H1 (cell line): ENCODE results near the gene RFX2. TPM values are rescaled to one million over a fixed set of nuclear protein-coding genes. Genes with fewer than 3 reads are reported as not detected.

Experiments
- BACH1 ChIP-seq: IDR thresholded peaks from 2 replicates; pipeline ENCODE4 v1.6.1; 2012; ENCODE audit warnings: low read length, improper control_type of control experiment
- EGR1 ChIP-seq: IDR thresholded peaks from 2 replicates; pipeline ENCODE4 v1.6.1; 2011; ENCODE audit warnings: low read depth, low read length, borderline replicate concordance
- KDM4A ChIP-seq: IDR thresholded peaks from one replicate; pipeline ENCODE4 v1.7.1; 2012; ENCODE audit warnings: low read depth, mild to moderate bottlenecking, moderate library complexity, low read length, inconsistent platforms; ENCODE audit not compliant: severe bottlenecking
- POLR2A ChIP-seq, 2 experiments: IDR thresholded peaks; 1 replicate in 1 of 2; 2 replicates in 1 of 2; pipeline ENCODE4 v1.6.1; 2011; ENCODE audit warnings: low read depth in 2 of 2, low read length in 2 of 2, mild to moderate bottlenecking in 2 of 2; ENCODE audit errors: control extremely low read depth in 1 of 2
- POU5F1 ChIP-seq: IDR thresholded peaks from 2 replicates; pipeline ENCODE4 v1.6.1; 2011; ENCODE audit warnings: low read depth, mild to moderate bottlenecking, low read length, moderate library complexity
- SIN3A ChIP-seq, 2 experiments: IDR thresholded peaks in 1 of 2; conservative IDR thresholded peaks in 1 of 2; 2 replicates each; pipeline ENCODE4 v1.6.1; 2011 to 2012; ENCODE audit warnings: low read length in 2 of 2, improper control_type of control experiment in 1 of 2, low read depth in 1 of 2, mild to moderate bottlenecking in 1 of 2
- SP1 ChIP-seq: IDR thresholded peaks from 2 replicates; pipeline ENCODE4 v1.6.1; 2011; ENCODE audit warnings: low read depth, low read length
- SUZ12 ChIP-seq: fragments of 200-600 bp; sonication (generic); IDR thresholded peaks from 2 replicates; pipeline ENCODE4 v1.6.1; 2012; ENCODE audit warnings: mild to moderate bottlenecking, inconsistent platforms, low read length, moderate library complexity, mixed read lengths
- TCF12 ChIP-seq: IDR thresholded peaks from 2 replicates; pipeline ENCODE4 v1.6.1; 2011; ENCODE audit warnings: low read depth, mild to moderate bottlenecking, low read length
- polyA plus RNA-seq, 7 experiments: library from polyadenylated mRNA; depleted of rRNA in 3 of 7; stranded (reverse) in 5 of 7; unstranded in 2 of 7; fragments of >200 nt in 5 of 7; fragments of 200-250 nt in 2 of 7; gene quantifications; 1 replicate in 5 of 7; 2 replicates in 1 of 7; 4 replicates in 1 of 7; pipeline versions ENCODE4 v1.2.1 to v1.2.3, GENCODE V29; 2011 to 2013; ENCODE audit warnings: missing spikeins in 2 of 7, mixed read lengths in 2 of 7
- total RNA-seq: library from RNA; stranded (reverse); fragmentation: NEBNext Ultra II Directional; extraction: Animal tissue kit (Norgen Biotek cat#: 25700); gene quantifications from 2 replicates; pipeline ENCODE4 v1.2.1, GENCODE V29; 2021
- TF ChIP-seq, protein P1 (sequence below): IDR thresholded peaks from 2 replicates; pipeline ENCODE4 v1.6.1; 2011; ENCODE audit warnings: low read depth, mild to moderate bottlenecking, low read length; ENCODE audit not compliant: insufficient read depth
- TF ChIP-seq, protein P2 (sequence below): fragments of 300-600 bp; sonication (generic); IDR thresholded peaks from 2 replicates; pipeline ENCODE4 v1.7.1; 2012; ENCODE audit warnings: low read length, moderate library complexity, mild to moderate bottlenecking, inconsistent platforms; ENCODE audit not compliant: insufficient replicate concordance

Gene RFX2
- total and polyA plus RNA-seq, 2 of the 8 experiments (the other 6 are each of a cell fraction or from before 2014, with no cell fraction given): 4.8 to 5.3 TPM

DNA sequence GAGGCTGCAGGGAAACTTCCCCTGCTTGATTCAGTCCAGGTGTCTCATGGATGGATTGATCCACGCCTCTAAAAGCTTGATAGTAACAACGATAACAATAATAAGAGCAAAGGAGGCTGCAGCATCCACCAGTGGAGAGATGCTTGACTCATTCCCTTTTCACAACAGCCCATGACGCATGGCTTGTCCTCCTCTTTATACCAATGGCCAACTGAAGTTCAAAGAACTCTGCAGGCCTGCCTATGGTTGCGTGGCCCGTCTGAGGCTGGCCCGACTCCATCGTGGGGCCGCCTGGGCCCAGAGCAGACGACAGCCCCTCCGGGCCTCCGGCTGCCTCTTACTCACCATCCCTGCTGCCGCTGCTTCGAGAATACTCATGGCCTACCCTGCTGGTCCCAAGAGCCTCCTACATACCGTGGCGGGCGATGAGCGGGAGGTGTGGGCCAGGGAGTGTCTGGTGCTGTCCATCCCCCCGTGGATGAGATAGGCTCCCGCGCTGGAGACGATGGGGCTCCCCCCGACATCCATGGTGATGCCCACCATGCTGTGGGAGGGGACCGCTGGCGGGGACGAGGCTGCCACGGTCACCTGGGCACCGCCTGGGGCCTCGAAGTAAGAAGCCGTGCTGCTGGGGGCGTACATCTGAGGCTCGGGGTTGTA, 70.6 kb downstream of the RFX2 start (continued):
- TF ChIP-seq, protein P1, sequence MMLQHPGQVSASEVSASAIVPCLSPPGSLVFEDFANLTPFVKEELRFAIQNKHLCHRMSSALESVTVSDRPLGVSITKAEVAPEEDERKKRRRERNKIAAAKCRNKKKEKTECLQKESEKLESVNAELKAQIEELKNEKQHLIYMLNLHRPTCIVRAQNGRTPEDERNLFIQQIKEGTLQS: no peak
- TF ChIP-seq EGR1 (no peak), SIN3A (conservative IDR thresholded peaks at IDR 0.05 in 1 of 2, IDR thresholded peaks at IDR 0.05 in 1 of 2; ENCODE audit: low read depth in 1 of 2, low read length in 2 of 2) (no peak), BACH1 (no peak), KDM4A (no peak), POU5F1 (no peak), SUZ12 (no peak), SP1 (no peak), TCF12 (no peak), POLR2A (IDR thresholded peaks at IDR 0.05; ENCODE audit: control extremely low read depth in 1 of 2, low read depth in 2 of 2, low read length in 2 of 2) (no peak)
- TF ChIP-seq, protein P2, sequence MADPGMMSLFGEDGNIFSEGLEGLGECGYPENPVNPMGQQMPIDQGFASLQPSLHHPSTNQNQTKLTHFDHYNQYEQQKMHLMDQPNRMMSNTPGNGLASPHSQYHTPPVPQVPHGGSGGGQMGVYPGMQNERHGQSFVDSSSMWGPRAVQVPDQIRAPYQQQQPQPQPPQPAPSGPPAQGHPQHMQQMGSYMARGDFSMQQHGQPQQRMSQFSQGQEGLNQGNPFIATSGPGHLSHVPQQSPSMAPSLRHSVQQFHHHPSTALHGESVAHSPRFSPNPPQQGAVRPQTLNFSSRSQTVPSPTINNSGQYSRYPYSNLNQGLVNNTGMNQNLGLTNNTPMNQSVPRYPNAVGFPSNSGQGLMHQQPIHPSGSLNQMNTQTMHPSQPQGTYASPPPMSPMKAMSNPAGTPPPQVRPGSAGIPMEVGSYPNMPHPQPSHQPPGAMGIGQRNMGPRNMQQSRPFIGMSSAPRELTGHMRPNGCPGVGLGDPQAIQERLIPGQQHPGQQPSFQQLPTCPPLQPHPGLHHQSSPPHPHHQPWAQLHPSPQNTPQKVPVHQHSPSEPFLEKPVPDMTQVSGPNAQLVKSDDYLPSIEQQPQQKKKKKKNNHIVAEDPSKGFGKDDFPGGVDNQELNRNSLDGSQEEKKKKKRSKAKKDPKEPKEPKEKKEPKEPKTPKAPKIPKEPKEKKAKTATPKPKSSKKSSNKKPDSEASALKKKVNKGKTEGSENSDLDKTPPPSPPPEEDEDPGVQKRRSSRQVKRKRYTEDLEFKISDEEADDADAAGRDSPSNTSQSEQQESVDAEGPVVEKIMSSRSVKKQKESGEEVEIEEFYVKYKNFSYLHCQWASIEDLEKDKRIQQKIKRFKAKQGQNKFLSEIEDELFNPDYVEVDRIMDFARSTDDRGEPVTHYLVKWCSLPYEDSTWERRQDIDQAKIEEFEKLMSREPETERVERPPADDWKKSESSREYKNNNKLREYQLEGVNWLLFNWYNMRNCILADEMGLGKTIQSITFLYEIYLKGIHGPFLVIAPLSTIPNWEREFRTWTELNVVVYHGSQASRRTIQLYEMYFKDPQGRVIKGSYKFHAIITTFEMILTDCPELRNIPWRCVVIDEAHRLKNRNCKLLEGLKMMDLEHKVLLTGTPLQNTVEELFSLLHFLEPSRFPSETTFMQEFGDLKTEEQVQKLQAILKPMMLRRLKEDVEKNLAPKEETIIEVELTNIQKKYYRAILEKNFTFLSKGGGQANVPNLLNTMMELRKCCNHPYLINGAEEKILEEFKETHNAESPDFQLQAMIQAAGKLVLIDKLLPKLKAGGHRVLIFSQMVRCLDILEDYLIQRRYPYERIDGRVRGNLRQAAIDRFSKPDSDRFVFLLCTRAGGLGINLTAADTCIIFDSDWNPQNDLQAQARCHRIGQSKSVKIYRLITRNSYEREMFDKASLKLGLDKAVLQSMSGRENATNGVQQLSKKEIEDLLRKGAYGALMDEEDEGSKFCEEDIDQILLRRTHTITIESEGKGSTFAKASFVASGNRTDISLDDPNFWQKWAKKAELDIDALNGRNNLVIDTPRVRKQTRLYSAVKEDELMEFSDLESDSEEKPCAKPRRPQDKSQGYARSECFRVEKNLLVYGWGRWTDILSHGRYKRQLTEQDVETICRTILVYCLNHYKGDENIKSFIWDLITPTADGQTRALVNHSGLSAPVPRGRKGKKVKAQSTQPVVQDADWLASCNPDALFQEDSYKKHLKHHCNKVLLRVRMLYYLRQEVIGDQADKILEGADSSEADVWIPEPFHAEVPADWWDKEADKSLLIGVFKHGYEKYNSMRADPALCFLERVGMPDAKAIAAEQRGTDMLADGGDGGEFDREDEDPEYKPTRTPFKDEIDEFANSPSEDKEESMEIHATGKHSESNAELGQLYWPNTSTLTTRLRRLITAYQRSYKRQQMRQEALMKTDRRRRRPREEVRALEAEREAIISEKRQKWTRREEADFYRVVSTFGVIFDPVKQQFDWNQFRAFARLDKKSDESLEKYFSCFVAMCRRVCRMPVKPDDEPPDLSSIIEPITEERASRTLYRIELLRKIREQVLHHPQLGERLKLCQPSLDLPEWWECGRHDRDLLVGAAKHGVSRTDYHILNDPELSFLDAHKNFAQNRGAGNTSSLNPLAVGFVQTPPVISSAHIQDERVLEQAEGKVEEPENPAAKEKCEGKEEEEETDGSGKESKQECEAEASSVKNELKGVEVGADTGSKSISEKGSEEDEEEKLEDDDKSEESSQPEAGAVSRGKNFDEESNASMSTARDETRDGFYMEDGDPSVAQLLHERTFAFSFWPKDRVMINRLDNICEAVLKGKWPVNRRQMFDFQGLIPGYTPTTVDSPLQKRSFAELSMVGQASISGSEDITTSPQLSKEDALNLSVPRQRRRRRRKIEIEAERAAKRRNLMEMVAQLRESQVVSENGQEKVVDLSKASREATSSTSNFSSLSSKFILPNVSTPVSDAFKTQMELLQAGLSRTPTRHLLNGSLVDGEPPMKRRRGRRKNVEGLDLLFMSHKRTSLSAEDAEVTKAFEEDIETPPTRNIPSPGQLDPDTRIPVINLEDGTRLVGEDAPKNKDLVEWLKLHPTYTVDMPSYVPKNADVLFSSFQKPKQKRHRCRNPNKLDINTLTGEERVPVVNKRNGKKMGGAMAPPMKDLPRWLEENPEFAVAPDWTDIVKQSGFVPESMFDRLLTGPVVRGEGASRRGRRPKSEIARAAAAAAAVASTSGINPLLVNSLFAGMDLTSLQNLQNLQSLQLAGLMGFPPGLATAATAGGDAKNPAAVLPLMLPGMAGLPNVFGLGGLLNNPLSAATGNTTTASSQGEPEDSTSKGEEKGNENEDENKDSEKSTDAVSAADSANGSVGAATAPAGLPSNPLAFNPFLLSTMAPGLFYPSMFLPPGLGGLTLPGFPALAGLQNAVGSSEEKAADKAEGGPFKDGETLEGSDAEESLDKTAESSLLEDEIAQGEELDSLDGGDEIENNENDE: no peak
